HepG2 (cell line): ENCODE measurements around the gene OS9. TPM values are rescaled to one million over a fixed set of nuclear protein-coding genes. Genes with fewer than 3 reads are reported as not detected.
A peak's percentile ranks its signal among the peaks of the same experiment; 100 is the strongest.

Experiments used
- ATF2 ChIP-seq: sonication (generic); formaldehyde crosslinking; IDR thresholded peaks from 2 replicates; pipeline ENCODE4 v1.4.0; 2020; ENCODE audit warnings: missing genetic modification reagents
- HMGA1 ChIP-seq: sonication (generic); formaldehyde crosslinking; conservative IDR thresholded peaks from 2 replicates; pipeline ENCODE4 v1.4.0; 2020; ENCODE audit warnings: missing genetic modification reagents
- HMGXB4 ChIP-seq, 2 experiments: sonication (generic) in 1 of 2; formaldehyde crosslinking in 1 of 2; IDR thresholded peaks; 2 replicates each; pipeline versions ENCODE4 v1.4.0 to v1.6.1; 2018 to 2020; ENCODE audit warnings: missing genetic modification reagents in 2 of 2, borderline replicate concordance in 1 of 2, low read depth in 1 of 2, mild to moderate bottlenecking in 1 of 2, missing biosample characterization in 1 of 2
- HOXA5 ChIP-seq: sonication (generic); formaldehyde crosslinking; IDR thresholded peaks from 2 replicates; pipeline ENCODE4 v1.4.0; 2020; ENCODE audit warnings: missing genetic modification reagents
- IKZF1 ChIP-seq: fragments of 450-650 bp; IDR thresholded peaks from 2 replicates; pipeline ENCODE4 v1.7.1; 2016
- MYPOP ChIP-seq: sonication (generic); formaldehyde crosslinking; IDR thresholded peaks from 2 replicates; pipeline ENCODE4 v1.8.1; 2023; ENCODE audit warnings: mild to moderate bottlenecking, moderate library complexity, missing genetic modification reagents
- NFATC3 ChIP-seq: sonication (generic); formaldehyde crosslinking; IDR thresholded peaks from 2 replicates; pipeline ENCODE4 v1.5.1; 2020; ENCODE audit warnings: mild to moderate bottlenecking, missing genetic modification reagents
- NFRKB ChIP-seq: fragments of 450-650 bp; IDR thresholded peaks from 2 replicates; pipeline ENCODE4 v1.6.1; 2017
- PITX1 ChIP-seq: sonication (generic); formaldehyde crosslinking; IDR thresholded peaks from 2 replicates; pipeline ENCODE4 v1.5.1; 2020; ENCODE audit warnings: mild to moderate bottlenecking, missing genetic modification reagents
- RBAK ChIP-seq: sonication (generic); formaldehyde crosslinking; IDR thresholded peaks from 2 replicates; pipeline ENCODE4 v1.5.1; 2020; ENCODE audit warnings: mild to moderate bottlenecking, missing genetic modification reagents
- SNAPC2 ChIP-seq: sonication (generic); formaldehyde crosslinking; IDR thresholded peaks from 2 replicates; pipeline ENCODE4 v1.8.1; 2022; ENCODE audit warnings: mild to moderate bottlenecking, missing genetic modification reagents
- SPEN ChIP-seq: sonication (generic); formaldehyde crosslinking; IDR thresholded peaks from 2 replicates; pipeline ENCODE4 v1.5.1; 2020; ENCODE audit warnings: low read depth, mild to moderate bottlenecking, missing genetic modification reagents
- TEF ChIP-seq: sonication (generic); formaldehyde crosslinking; IDR thresholded peaks from 2 replicates; pipeline ENCODE4 v1.5.0; 2020; ENCODE audit warnings: missing genetic modification reagents
- ZBTB10 ChIP-seq: sonication (generic); formaldehyde crosslinking; IDR thresholded peaks from 2 replicates; pipeline ENCODE4 v1.4.0; 2020; ENCODE audit warnings: missing genetic modification reagents, borderline replicate concordance
- ZFX ChIP-seq: sonication (generic); formaldehyde crosslinking; IDR thresholded peaks from 2 replicates; pipeline ENCODE4 v1.4.0; 2020; ENCODE audit warnings: mild to moderate bottlenecking, low read depth, missing genetic modification reagents, moderate library complexity
- ZNF143 ChIP-seq: sonication (generic); formaldehyde crosslinking; IDR thresholded peaks from 2 replicates; pipeline ENCODE4 v1.4.0; 2020; ENCODE audit warnings: missing genetic modification reagents
- ZNF225 ChIP-seq: sonication (generic); formaldehyde crosslinking; IDR thresholded peaks from 2 replicates; pipeline ENCODE4 v1.4.0; 2020; ENCODE audit warnings: mild to moderate bottlenecking, missing genetic modification reagents
- ZNF331 ChIP-seq: sonication (generic); formaldehyde crosslinking; IDR thresholded peaks from 2 replicates; pipeline ENCODE4 v1.4.0; 2020; ENCODE audit warnings: missing genetic modification reagents
- ZNF674 ChIP-seq: sonication (generic); formaldehyde crosslinking; IDR thresholded peaks from 2 replicates; pipeline ENCODE4 v1.5.0; 2020; ENCODE audit warnings: low read depth, mild to moderate bottlenecking, missing genetic modification reagents
- polyA plus RNA-seq, 8 experiments: library from polyadenylated mRNA; depleted of rRNA in 3 of 8; stranded (reverse) in 7 of 8; unstranded in 1 of 8; fragments of >200 nt; fragmentation: Illumina TruSeq in 4 of 8; extraction: Trizol in 4 of 8; gene quantifications; 2 replicates each; pipeline versions ENCODE4 v1.2.1 to v1.2.3, GENCODE V29; 2011 to 2016; ENCODE audit warnings: low read depth in 4 of 8, missing spikeins in 1 of 8, mixed read lengths in 1 of 8; ENCODE audit not compliant: insufficient read depth in 1 of 8
- total RNA-seq, 5 experiments: library from RNA; depleted of rRNA; stranded (reverse); fragments of >200 nt; fragmentation: Illumina TruSeq; extraction: Trizol; gene quantifications; 2 replicates each; pipeline ENCODE4 v1.2.3, GENCODE V29; 2016; ENCODE audit warnings: low read depth in 1 of 5
- TF ChIP-seq, protein P1 (sequence below): sonication (generic); formaldehyde crosslinking; IDR thresholded peaks from 2 replicates; pipeline ENCODE4 v1.5.0; 2020; ENCODE audit warnings: mild to moderate bottlenecking, missing genetic modification reagents, moderate library complexity

The OS9 gene
- total and polyA plus RNA-seq, 2 of the 13 experiments (the other 11 are each of a cell fraction or from before 2014, with no cell fraction given) = 156 to 206 TPM

- peak; percentile 20; the same call in 1 of the 2 replicates for TF ChIP-seq ZBTB10 (CRISPR knock-in tag)
- peak; percentile 29; the same call in 1 of the 2 replicates for TF ChIP-seq SPEN (CRISPR knock-in tag)
- TF ChIP-seq TEF = no peak
- no peak for TF ChIP-seq ZNF225 (CRISPR knock-in tag)
- TF ChIP-seq NFRKB = no peak
- no peak for TF ChIP-seq HOXA5
- TF ChIP-seq NFATC3 (CRISPR knock-in tag) = no peak
- no peak for TF ChIP-seq ATF2 (CRISPR knock-in tag)
- no peak for TF ChIP-seq IKZF1
- peak; percentile 32; the same call in 1 of the 2 replicates for TF ChIP-seq PITX1
- TF ChIP-seq ZNF331 = no peak
- TF ChIP-seq ZNF143 (CRISPR knock-in tag) = no peak
- TF ChIP-seq RBAK (CRISPR knock-in tag) = no peak
- peak; percentile 81 to 96 for TF ChIP-seq HMGXB4 (CRISPR knock-in tag; IDR thresholded peaks at IDR 0.05; ENCODE audit: borderline replicate concordance in 1 of 2, low read depth in 1 of 2)
- TF ChIP-seq ZNF674 = no peak
- no peak for TF ChIP-seq SNAPC2
- TF ChIP-seq MYPOP (CRISPR knock-in tag) = peak; percentile 32; the same call in 1 of the 2 replicates
- TF ChIP-seq HMGA1 (CRISPR knock-in tag) = no peak
- peak; percentile 36; the same call in 1 of the 2 replicates for TF ChIP-seq ZFX (CRISPR knock-in tag)
- TF ChIP-seq, protein P1, sequence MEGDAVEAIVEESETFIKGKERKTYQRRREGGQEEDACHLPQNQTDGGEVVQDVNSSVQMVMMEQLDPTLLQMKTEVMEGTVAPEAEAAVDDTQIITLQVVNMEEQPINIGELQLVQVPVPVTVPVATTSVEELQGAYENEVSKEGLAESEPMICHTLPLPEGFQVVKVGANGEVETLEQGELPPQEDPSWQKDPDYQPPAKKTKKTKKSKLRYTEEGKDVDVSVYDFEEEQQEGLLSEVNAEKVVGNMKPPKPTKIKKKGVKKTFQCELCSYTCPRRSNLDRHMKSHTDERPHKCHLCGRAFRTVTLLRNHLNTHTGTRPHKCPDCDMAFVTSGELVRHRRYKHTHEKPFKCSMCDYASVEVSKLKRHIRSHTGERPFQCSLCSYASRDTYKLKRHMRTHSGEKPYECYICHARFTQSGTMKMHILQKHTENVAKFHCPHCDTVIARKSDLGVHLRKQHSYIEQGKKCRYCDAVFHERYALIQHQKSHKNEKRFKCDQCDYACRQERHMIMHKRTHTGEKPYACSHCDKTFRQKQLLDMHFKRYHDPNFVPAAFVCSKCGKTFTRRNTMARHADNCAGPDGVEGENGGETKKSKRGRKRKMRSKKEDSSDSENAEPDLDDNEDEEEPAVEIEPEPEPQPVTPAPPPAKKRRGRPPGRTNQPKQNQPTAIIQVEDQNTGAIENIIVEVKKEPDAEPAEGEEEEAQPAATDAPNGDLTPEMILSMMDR (CRISPR knock-in tag) = peak; percentile 94
These were observed 32.4 kb downstream of the OS9 start (continued) for GRCh38 chr12:57726151-57726883.
